H9 (cell line): Measurements from ENCODE around the gene CCND2. TPM values are rescaled to one million over a fixed set of nuclear protein-coding genes. Genes with fewer than 3 reads are reported as not detected.

Experiments used
- DNase-seq: peaks from one replicate; pipeline ENCODE4 v3.0.0-alpha.2; 2017
- H2AFZ ChIP-seq: one replicate; pipeline ENCODE4 v1.6.1; 2013; ENCODE audit warnings: mild to moderate bottlenecking, low read length, control low read depth, moderate library complexity
- H2AK5ac ChIP-seq: 2 replicates; pipeline ENCODE4 v1.6.1; 2013; ENCODE audit warnings: low read length, control low read depth, mixed read lengths; ENCODE audit not compliant: insufficient read length
- H2BK120ac ChIP-seq: one replicate; pipeline ENCODE4 v1.6.1; 2013; ENCODE audit warnings: low read depth, mild to moderate bottlenecking, low read length, control low read depth, inconsistent platforms; ENCODE audit not compliant: poor library complexity, severe bottlenecking
- H2BK12ac ChIP-seq: 2 replicates; pipeline ENCODE4 v1.6.1; 2013; ENCODE audit warnings: low read length, control low read depth, mixed read lengths, low read depth; ENCODE audit not compliant: insufficient read length
- H2BK15ac ChIP-seq: 2 replicates; pipeline ENCODE4 v1.6.1; 2013; ENCODE audit warnings: low read depth, low read length, control low read depth
- H2BK20ac ChIP-seq: one replicate; pipeline ENCODE4 v1.6.1; 2013; ENCODE audit warnings: low read depth, mild to moderate bottlenecking, low read length, control low read depth, inconsistent platforms; ENCODE audit not compliant: poor library complexity, severe bottlenecking
- H2BK5ac ChIP-seq: 2 replicates; pipeline ENCODE4 v1.6.1; 2013; ENCODE audit warnings: low read length, control low read depth, mixed read lengths; ENCODE audit not compliant: insufficient read length
- H3K14ac ChIP-seq: 2 replicates; pipeline ENCODE4 v1.6.1; 2013; ENCODE audit warnings: low read length, control low read depth; ENCODE audit not compliant: insufficient read depth
- H3K18ac ChIP-seq: 2 replicates; pipeline ENCODE4 v1.6.1; 2013; ENCODE audit warnings: low read depth, mild to moderate bottlenecking, mixed read lengths, low read length, control low read depth; ENCODE audit not compliant: insufficient read length
- H3K23ac ChIP-seq: 2 replicates; pipeline ENCODE4 v1.6.1; 2013; ENCODE audit warnings: low read length, control low read depth, mixed read lengths, low read depth; ENCODE audit not compliant: insufficient read length
- H3K23me2 ChIP-seq: 2 replicates; pipeline ENCODE4 v1.6.1; 2013; ENCODE audit warnings: low read depth, mild to moderate bottlenecking, mixed read lengths, low read length, control low read depth; ENCODE audit not compliant: insufficient read length, poor library complexity, severe bottlenecking
- H3K27ac ChIP-seq: 2 replicates; pipeline ENCODE4 v1.5.1; 2013; ENCODE audit warnings: low read length, control low read depth, mixed read lengths, low read depth; ENCODE audit not compliant: insufficient read length
- H3K27me3 ChIP-seq: 2 replicates; pipeline ENCODE4 v1.6.1; 2013; ENCODE audit warnings: low read length, control low read depth, inconsistent platforms; ENCODE audit not compliant: insufficient read depth
- H3K4ac ChIP-seq: 2 replicates; pipeline ENCODE4 v1.6.1; 2013; ENCODE audit warnings: low read depth, mild to moderate bottlenecking, control low read depth, inconsistent platforms, low read length, moderate library complexity
- H3K4me1 ChIP-seq: 2 replicates; pipeline ENCODE4 v1.6.1; 2013; ENCODE audit warnings: low read length, control low read depth, inconsistent platforms; ENCODE audit not compliant: insufficient read depth
- H3K4me2 ChIP-seq: 2 replicates; pipeline ENCODE4 v1.6.1; 2013; ENCODE audit warnings: low read length, control low read depth, mixed read lengths; ENCODE audit not compliant: insufficient read length, insufficient read depth
- H3K56ac ChIP-seq: 2 replicates; pipeline ENCODE4 v1.6.1; 2013; ENCODE audit warnings: low read depth, mild to moderate bottlenecking, mixed read lengths, low read length, control low read depth; ENCODE audit not compliant: insufficient read length
- H3K79me1 ChIP-seq: 2 replicates; pipeline ENCODE4 v1.6.1; 2013; ENCODE audit warnings: low read depth, mild to moderate bottlenecking, moderate library complexity, low read length, control low read depth, inconsistent platforms; ENCODE audit not compliant: insufficient read depth, poor library complexity, severe bottlenecking
- H3K79me2 ChIP-seq: 2 replicates; pipeline ENCODE4 v1.6.1; 2013; ENCODE audit warnings: low read length, control low read depth, inconsistent platforms; ENCODE audit not compliant: insufficient read depth
- H3K9ac ChIP-seq: 2 replicates; pipeline ENCODE4 v1.6.1; 2013; ENCODE audit warnings: low read length, control low read depth, mixed read lengths; ENCODE audit not compliant: insufficient read length; ENCODE audit errors: extremely low read depth
- H3K9me3 ChIP-seq: one replicate; pipeline ENCODE4 v1.6.1; 2013; ENCODE audit warnings: low read depth, low read length, inconsistent platforms; ENCODE audit not compliant: control insufficient read depth
- H3T11ph ChIP-seq: one replicate; pipeline ENCODE4 v1.6.1; 2013; ENCODE audit warnings: mild to moderate bottlenecking, low read length, control low read depth, inconsistent platforms
- H4K20me1 ChIP-seq: one replicate; pipeline ENCODE4 v1.6.1; 2013; ENCODE audit not compliant: control insufficient read depth, insufficient read length, insufficient read depth
- H4K5ac ChIP-seq: 2 replicates; pipeline ENCODE4 v1.6.1; 2013; ENCODE audit warnings: low read depth, mild to moderate bottlenecking, mixed read lengths, low read length, control low read depth; ENCODE audit not compliant: insufficient read length
- H4K8ac ChIP-seq: replicated peaks from 2 replicates; pipeline ENCODE4 v1.6.1; 2013; ENCODE audit warnings: low read length, control low read depth, mixed read lengths, low read depth; ENCODE audit not compliant: insufficient read length
- H4K91ac ChIP-seq: 2 replicates; pipeline ENCODE4 v1.6.1; 2013; ENCODE audit warnings: low read depth, mild to moderate bottlenecking, moderate library complexity, mixed read lengths, low read length, control low read depth; ENCODE audit not compliant: insufficient read length
- H3K27ac Mint-ChIP-seq, 3 experiments: 2 replicates in 2 of 3; 3 replicates in 1 of 3; pipeline ENCODE4 v1.8.0; 2020 to 2021; ENCODE audit warnings: mixed read lengths in 3 of 3, mild to moderate bottlenecking in 1 of 3, moderate library complexity in 1 of 3
- H3K27me3 Mint-ChIP-seq: 2 replicates; pipeline ENCODE4 v1.8.0; 2021; ENCODE audit warnings: low read depth, mild to moderate bottlenecking, moderate library complexity, mixed read lengths
- H3K36me3 Mint-ChIP-seq, 3 experiments: 2 replicates in 2 of 3; 3 replicates in 1 of 3; pipeline ENCODE4 v1.8.0; 2020 to 2021; ENCODE audit warnings: low read depth in 3 of 3, mixed read lengths in 3 of 3; ENCODE audit not compliant: insufficient read depth in 1 of 3
- H3K4me1 Mint-ChIP-seq, 2 experiments: 2 replicates each; pipeline ENCODE4 v1.8.0; 2020; ENCODE audit warnings: mixed read lengths in 2 of 2
- H3K4me3 Mint-ChIP-seq, 2 experiments: 2 replicates in 1 of 2; 3 replicates in 1 of 2; pipeline ENCODE4 v1.8.0; 2020 to 2021; ENCODE audit warnings: mild to moderate bottlenecking in 2 of 2, mixed read lengths in 2 of 2, moderate library complexity in 1 of 2
- H3K9me3 Mint-ChIP-seq, 2 experiments: 2 replicates in 1 of 2; 3 replicates in 1 of 2; pipeline ENCODE4 v1.8.0; 2020; ENCODE audit warnings: mild to moderate bottlenecking in 2 of 2, mixed read lengths in 2 of 2, moderate library complexity in 1 of 2
- CTCF ChIP-seq: fragments of 200-600 bp; sonication (generic); conservative IDR thresholded peaks from 3 replicates; pipeline ENCODE4 v1.8.0; 2021; ENCODE audit warnings: antibody characterized with exemption, mild to moderate bottlenecking
- WGBS: extraction: QIAGEN DNeasy Blood & Tissue Kit; methylation state at CpG from one replicate; pipeline ENCODE4 v1.1.7; 2013; ENCODE audit warnings: missing lambda C conversion rate, low lambda C conversion rate, mixed read lengths; ENCODE audit not compliant: insufficient read length; ENCODE audit errors: extremely low coverage; 5-methylcytosine and 5-hydroxymethylcytosine counted together
- total RNA-seq: library from RNA; stranded (reverse); gene quantifications from 2 replicates; pipeline ENCODE4 v1.2.1, GENCODE V29; 2021

Gene CCND2
- total RNA-seq, 1 experiment from 2014 or later, result 104 TPM

- no peak overlapping the region for H3K18ac ChIP-seq
- Mint-ChIP-seq H3K9me3 (peaks cover 13 to 18% of the 10 kb centered on the region in 2 experiments), H3K4me3 (no peak overlapping the region), H3K27me3 (peaks cover 3% of the 10 kb centered on the region; the same call in 1 of the 2 replicates), H3K27ac (no peak overlapping the region), H3K4me1 (peaks cover 5 to 22% of the 10 kb centered on the region in 2 experiments), H3K36me3 (peaks cover 2 to 9% (median 5%) of the 10 kb centered on the region in 3 experiments; a peak in 5 of 7 replicates)
- no peak overlapping the region for H3T11ph ChIP-seq
- H2BK15ac ChIP-seq, result no peak overlapping the region
- no peaks in the 10 kb centered on the region for H3K79me1 ChIP-seq
- H3K23me2 ChIP-seq, result no peaks in the 10 kb centered on the region
- DNase-seq, result no peak
- H3K23ac ChIP-seq, result no peak overlapping the region
- H4K5ac ChIP-seq, result no peak overlapping the region
- no peak overlapping the region for H2AFZ ChIP-seq
- H2BK12ac ChIP-seq, result no peak overlapping the region
- no peaks in the 10 kb centered on the region for H3K9me3 ChIP-seq
- no peaks in the 10 kb centered on the region; the same call in 1 of the 2 replicates for H3K4me1 ChIP-seq
- H3K9ac ChIP-seq, result no peak overlapping the region
- no peak overlapping the region for H2BK20ac ChIP-seq
- H3K4ac ChIP-seq, result no peak overlapping the region
- no peak overlapping the region for H3K14ac ChIP-seq
- H3K56ac ChIP-seq, result no peak overlapping the region
- H3K79me2 ChIP-seq, result no peaks in the 10 kb centered on the region
- no peak overlapping the region for H2BK5ac ChIP-seq
- H4K91ac ChIP-seq, result no peak overlapping the region
- no peak overlapping the region for H2BK120ac ChIP-seq
- no peak overlapping the region for H3K4me2 ChIP-seq
- H4K20me1 ChIP-seq, result no peaks in the 10 kb centered on the region
- no CpG with 5 or more reads among the region's 2 CpGs for WGBS
- no peak overlapping the region for H4K8ac ChIP-seq
- no peak overlapping the region for H3K27ac ChIP-seq
- H3K27me3 ChIP-seq, result no peaks in the 10 kb centered on the region
- TF ChIP-seq CTCF, result no peak
- H2AK5ac ChIP-seq, result no peak overlapping the region
These were observed 35.0 kb upstream of the CCND2 start for GRCh38 chr12:4238577-4238976.
